ENCODE data around the gene C13orf46. TPM values are rescaled to one million over a fixed set of nuclear protein-coding genes. Genes with fewer than 3 reads are reported as not detected.

The C13orf46 gene
- total and polyA plus RNA-seq, 2 donors (not counting 1 experiment from before 2014, with no cell fraction given) = 1.4 to 4.8 TPM

GRCh38 chr13:114017966-114018365 lies 44.1 kb upstream of the C13orf46 start:
- DNase-seq (no peak), ATAC-seq (ENCODE audit: low read depth) (no peak)
- Histone ChIP-seq H3K4me1 (ENCODE audit: control insufficient read depth in 2 of 2, insufficient read depth in 2 of 2, low read length in 2 of 2) (peaks cover 0 to 15% of the 10 kb centered on the region in 2 donors), H3K27me3 (replicated peaks in 1 of 4; ENCODE audit: control extremely low read depth in 1 of 4, control insufficient read depth in 3 of 4, insufficient read depth in 4 of 4, low read length in 3 of 4) (no peaks in the 10 kb centered on the region), H3K36me3 (replicated peaks in 1 of 2; ENCODE audit: control extremely low read depth in 1 of 2, control insufficient read depth in 1 of 2, extremely low read depth in 1 of 2, insufficient read depth in 2 of 2, low read length in 1 of 2) (peaks cover 0 to 90% of the 10 kb centered on the region in 2 experiments), H3K79me2 (ENCODE audit: control insufficient read depth, insufficient read depth, low read length) (peaks cover 4% of the 10 kb centered on the region), H3K9me3 (ENCODE audit: control extremely low read depth in 1 of 3, control insufficient read depth in 2 of 3, insufficient read depth in 1 of 3, low read length in 2 of 3) (peaks cover 0 to 3% (median 0%) of the 10 kb centered on the region in 3 donors), H3K9ac (ENCODE audit: low read length) (no peak overlapping the region), H3K27ac (ENCODE audit: low read length in 2 of 2) (no peak overlapping the region), H4K20me1 (ENCODE audit: control insufficient read depth, insufficient read depth, low read length, poor library complexity, severe bottlenecking) (peaks cover 31% of the 10 kb centered on the region), H3K4me2 (replicated peaks; ENCODE audit: low read depth, low read length, poor library complexity, severe bottlenecking) (no peak overlapping the region), H3K4me3 (ENCODE audit: control extremely low read depth in 1 of 5, extremely low read depth in 1 of 5, insufficient read depth in 1 of 5, low read depth in 2 of 5, low read length in 4 of 5) (no peak overlapping the region), H2AFZ (ENCODE audit: insufficient read depth, low read depth, low read length, poor library complexity, severe bottlenecking) (no peak overlapping the region)
- TF ChIP-seq CTCF (IDR thresholded peaks at IDR 0.05) = no peak
- TF ChIP-seq EZH2 (IDR thresholded peaks at IDR 0.05; ENCODE audit: borderline replicate concordance, insufficient read depth, low read depth, low read length, poor library complexity, severe bottlenecking) = no peak
- WGBS (ENCODE audit: insufficient coverage) = 98% methylated on average over 23 of the region's 23 CpGs
- no peaks in the 10 kb centered on the region for H3K9me3 Mint-ChIP-seq (ENCODE audit: insufficient read depth)
- ChIA-PET CTCF (no interaction called here), POLR2A (no interaction called here)
- no peak overlapping the region for H3K4me3 Mint-ChIP-seq
- H3K27ac Mint-ChIP-seq = no peak overlapping the region
- intact Hi-C loops (cut with micrococcal nuclease) = no loop called here
- H3K4me1 Mint-ChIP-seq = peaks cover 7% of the 10 kb centered on the region
- no peaks in the 10 kb centered on the region for H3K27me3 Mint-ChIP-seq

GRCh38 chr13:114017028-114017630 lies 43.3 kb upstream of the C13orf46 start:
- intact Hi-C loops (cut with micrococcal nuclease) = no loop called here
- H3K4me2 ChIP-seq (replicated peaks; ENCODE audit: low read depth, low read length, poor library complexity, severe bottlenecking) = no peak overlapping the region
- peaks cover 0 to 7% of the 10 kb centered on the region in 2 donors for H3K4me1 ChIP-seq (ENCODE audit: control insufficient read depth in 2 of 2, insufficient read depth in 2 of 2, low read length in 2 of 2)
- no peak overlapping the region for H2AFZ ChIP-seq (ENCODE audit: insufficient read depth, low read depth, low read length, poor library complexity, severe bottlenecking)
- Mint-ChIP-seq H3K4me1 (peaks cover 6% of the 10 kb centered on the region), H3K4me3 (no peak overlapping the region), H3K9me3 (ENCODE audit: insufficient read depth) (no peaks in the 10 kb centered on the region), H3K27ac (no peak overlapping the region), H3K27me3 (no peaks in the 10 kb centered on the region)
- peaks cover 0 to 88% of the 10 kb centered on the region in 2 experiments for H3K36me3 ChIP-seq (replicated peaks in 1 of 2; ENCODE audit: control extremely low read depth in 1 of 2, control insufficient read depth in 1 of 2, extremely low read depth in 1 of 2, insufficient read depth in 2 of 2, low read length in 1 of 2)
- POLR2A ChIA-PET = interaction anchor here (0.6 to 1.0 kb wide), 2 partner anchors 94 to 124 kb away, joined by 3 to 4 read pairs; no protein-coding TSS in a partner anchor
- 92% methylated on average over 29 of the region's 29 CpGs for WGBS (ENCODE audit: insufficient coverage)
- no peak for DNase-seq
- H3K9ac ChIP-seq (ENCODE audit: low read length) = no peak overlapping the region
- H3K27me3 ChIP-seq (replicated peaks in 1 of 4; ENCODE audit: control extremely low read depth in 1 of 4, control insufficient read depth in 3 of 4, insufficient read depth in 4 of 4, low read length in 3 of 4) = no peaks in the 10 kb centered on the region
- H3K9me3 ChIP-seq (ENCODE audit: control extremely low read depth in 1 of 3, control insufficient read depth in 2 of 3, insufficient read depth in 1 of 3, low read length in 2 of 3) = peaks cover 0 to 3% (median 0%) of the 10 kb centered on the region in 3 donors
- no peak for TF ChIP-seq CTCF (IDR thresholded peaks at IDR 0.05)
- no peak for TF ChIP-seq EZH2 (IDR thresholded peaks at IDR 0.05; ENCODE audit: borderline replicate concordance, insufficient read depth, low read depth, low read length, poor library complexity, severe bottlenecking)
- CTCF ChIA-PET = no interaction called here
- H3K4me3 ChIP-seq (ENCODE audit: control extremely low read depth in 1 of 5, extremely low read depth in 1 of 5, insufficient read depth in 1 of 5, low read depth in 2 of 5, low read length in 4 of 5) = no peak overlapping the region
- H3K27ac ChIP-seq (ENCODE audit: low read length in 2 of 2) = no peak overlapping the region
- peaks cover 4% of the 10 kb centered on the region for H3K79me2 ChIP-seq (ENCODE audit: control insufficient read depth, insufficient read depth, low read length)
- no peak for ATAC-seq (ENCODE audit: low read depth)
- H4K20me1 ChIP-seq (ENCODE audit: control insufficient read depth, insufficient read depth, low read length, poor library complexity, severe bottlenecking) = peaks cover 29% of the 10 kb centered on the region

Data from B cell (primary cell).